GM18909 (cell line): ENCODE results near the gene RCBTB1.

Experiments used
- ATAC-seq: cut with Tn5 transposase; IDR thresholded peaks from one replicate; pipeline ENCODE4 v1.9.1; 2021; ENCODE audit warnings: mild to moderate bottlenecking; ENCODE audit not compliant: unreplicated experiment, poor library complexity

The RCBTB1 gene

DNA sequence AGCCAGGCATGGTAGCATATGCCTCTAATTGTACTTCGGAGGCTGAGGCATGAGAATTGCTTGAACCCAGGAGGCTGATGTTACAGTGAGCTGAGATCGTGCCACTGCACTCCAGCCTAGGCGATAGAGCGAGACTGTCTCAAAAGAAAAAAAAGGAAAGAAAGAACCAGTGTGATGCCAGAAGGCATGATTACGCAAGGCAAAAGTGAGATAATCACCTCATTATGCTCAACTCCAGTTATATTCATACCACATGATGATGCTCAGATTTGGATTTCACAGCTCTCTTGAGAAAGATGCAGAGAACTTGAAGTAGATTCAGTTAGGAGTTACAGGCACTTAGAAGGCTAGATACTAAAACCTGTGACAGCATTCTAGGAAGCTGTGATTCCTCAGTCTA lies 21.8 kb downstream of the RCBTB1 start:
- no peak for ATAC-seq

DNA sequence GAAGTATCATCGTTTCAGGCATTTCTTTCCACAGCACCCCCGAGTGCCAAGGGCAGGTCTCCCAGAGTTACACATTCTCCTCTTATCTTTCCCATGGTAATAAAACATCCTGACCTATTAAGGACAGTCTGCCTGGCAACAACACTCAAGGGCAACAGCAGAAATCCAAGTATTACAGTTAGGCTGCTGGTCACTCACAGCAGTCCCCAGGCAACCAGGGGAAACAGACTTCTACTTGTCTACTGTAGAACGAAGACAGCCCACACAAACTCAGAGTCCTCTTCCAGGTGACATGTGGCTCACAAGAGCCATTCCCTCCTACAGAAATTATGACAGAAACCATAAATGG lies 24.3 kb downstream of the RCBTB1 start:
- no peak for ATAC-seq

DNA sequence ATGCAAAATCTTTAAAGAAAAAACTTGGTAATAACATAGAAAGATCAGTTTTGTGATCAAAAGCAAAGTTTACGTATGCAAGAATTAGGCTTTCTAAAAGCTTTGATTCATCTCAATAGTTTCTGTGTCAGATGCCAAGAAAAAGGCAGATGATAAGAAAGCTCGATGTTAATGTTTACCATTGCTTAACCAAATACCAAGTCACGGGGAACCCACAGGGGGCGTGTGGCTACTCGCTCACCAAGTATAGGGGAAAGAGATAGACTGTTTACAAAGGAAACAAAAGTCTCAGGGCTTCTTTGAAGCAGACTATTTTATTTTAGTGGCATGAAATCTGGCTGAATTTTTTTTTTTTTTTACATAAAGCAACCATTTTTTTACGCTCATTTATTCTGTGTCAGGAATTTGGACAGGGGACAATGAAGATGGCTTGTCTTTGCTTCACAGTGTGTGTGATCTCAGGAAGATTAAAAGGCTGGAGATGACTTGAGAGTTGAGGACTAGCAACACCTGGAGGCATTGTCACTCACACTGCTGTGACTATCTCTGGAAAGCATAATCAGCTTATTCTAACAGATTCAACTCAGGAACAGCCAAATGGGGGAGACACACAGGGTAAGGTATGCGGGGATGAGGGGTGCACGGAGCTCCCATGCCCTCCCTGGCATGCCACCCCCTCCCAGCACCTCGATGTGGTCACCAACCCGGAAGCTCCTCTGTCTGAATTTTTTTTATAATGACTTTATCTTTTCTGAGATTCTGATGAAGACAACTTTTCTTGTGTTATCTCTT lies 24.9 kb downstream of the RCBTB1 start:
- peak; percentile 72 for ATAC-seq

DNA sequence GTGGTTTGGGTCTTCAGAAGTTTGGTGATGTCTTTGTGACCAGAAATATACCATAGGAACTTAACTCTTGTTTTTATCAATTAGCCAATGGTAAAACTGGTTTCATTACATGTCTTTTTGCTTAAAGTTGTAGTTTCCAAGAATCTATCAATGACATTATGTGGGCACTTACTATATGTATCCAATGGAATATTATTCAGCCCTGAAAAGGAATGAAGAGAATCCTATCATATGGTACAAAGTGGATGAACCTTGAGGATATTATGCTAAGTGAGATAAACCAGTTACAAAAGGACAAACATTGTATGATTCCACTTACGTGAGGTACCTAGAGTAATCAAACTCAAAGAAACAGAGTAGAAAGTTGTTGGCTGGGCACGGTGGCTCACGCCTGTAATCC lies 26.4 kb downstream of the RCBTB1 start:
- ATAC-seq = no peak

DNA sequence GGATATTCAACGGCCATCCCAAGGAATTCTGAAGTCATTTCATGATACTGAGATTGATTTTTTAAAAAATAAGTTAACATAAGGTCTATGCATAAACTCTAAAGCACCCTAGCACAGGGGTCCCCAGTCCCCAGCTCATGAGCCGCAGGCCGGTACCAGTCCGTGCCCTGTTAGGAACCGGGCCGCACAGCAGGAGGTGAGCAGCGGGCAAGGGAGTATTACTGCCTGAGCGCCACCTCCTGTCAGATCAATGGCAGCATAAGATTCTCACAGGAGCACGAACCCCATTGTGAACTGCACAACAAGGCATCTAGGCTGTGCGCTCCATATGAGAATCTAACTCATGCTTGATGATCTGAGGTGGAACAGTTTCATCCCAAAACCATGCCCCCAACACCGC lies 31.0 kb downstream of the RCBTB1 start:
- ATAC-seq = no peak

DNA sequence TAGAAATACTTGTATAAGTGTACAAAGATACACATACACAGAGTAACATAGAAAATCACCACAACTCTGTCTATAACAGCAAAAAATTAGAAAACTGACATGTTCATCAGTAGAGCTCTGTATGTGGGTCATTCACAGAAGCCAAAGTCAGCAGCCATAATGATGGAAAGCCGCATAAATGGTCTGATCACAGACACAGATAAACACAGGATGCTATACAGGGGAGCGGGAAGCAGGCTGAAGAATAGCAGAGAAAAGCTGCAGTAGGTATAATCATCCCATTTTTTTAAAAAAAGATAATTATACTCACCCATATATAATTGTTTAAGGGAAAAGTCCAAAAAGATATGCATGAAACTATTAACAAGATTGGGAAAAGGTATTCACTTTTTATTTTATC lies 31.5 kb downstream of the RCBTB1 start:
- ATAC-seq = no peak

DNA sequence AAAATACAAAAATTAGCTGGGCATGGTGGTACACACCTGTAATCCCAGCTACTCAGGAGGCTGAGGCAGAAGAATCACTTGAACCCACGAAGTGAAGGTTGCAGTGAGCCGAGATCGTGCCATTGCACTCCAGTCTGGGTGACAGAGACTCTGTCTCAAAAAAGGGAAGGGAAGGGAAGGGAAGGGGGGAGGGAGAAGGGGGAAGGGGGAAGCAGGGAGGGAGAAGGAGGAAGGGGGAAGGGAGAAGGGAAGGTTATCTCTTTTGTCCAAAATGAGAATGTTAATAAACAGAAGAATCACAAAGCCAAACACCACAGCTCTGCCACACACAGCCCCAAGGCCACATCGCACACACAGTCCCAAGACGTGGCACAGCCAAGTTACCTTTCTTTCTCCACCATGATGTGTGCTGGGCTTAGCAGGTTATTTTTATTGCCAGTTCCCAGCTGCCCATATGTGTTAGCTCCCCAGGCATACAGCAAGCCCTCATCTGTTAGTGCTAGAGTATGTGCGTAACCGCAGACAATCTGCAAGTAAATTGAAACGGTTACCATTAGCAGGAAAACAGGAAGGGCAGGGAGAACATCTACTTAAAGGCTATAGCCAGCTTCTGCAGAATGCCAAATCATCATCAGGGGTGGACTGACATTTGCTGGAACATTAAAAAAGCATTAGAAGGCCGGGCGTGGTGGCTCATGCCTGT lies 34.3 kb downstream of the RCBTB1 start:
- no peak for ATAC-seq

DNA sequence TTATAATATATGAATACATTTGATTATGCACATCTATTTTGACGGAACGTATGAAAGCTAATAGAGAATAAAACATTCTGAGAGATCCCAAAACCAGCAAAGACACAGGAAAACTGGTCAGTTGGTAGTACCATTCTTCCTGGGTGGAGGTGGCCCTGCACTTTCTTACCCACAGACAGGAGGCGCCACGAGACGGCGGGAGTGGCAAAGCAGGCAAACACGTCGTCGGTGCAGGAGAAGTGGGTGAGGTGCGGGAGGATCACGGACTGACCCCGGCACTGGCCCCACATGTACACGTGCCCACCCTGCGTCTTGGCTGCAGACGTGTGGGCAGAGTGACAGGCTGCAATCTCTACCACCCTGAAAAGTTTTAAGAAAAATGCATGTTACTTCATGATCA lies 36.1 kb downstream of the RCBTB1 start:
- ATAC-seq = no peak

DNA sequence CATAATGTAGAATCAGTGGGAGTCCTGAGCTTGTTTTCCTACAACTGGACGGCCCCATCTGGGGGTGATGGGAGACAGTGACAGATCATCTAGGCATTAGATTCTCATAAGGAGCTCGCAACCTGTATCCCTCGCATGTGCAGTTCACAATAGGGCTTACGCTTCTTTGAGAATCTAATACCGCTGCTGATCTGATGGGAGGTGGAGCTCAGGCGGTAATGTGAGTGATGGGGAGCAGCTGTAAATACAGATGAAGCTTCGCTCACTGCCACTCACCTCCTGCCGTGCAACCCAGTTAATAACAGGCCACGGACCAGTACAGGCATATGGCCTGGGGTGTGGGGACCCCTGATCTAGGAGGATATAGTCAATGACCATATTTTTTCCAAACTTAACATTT lies 38.8 kb downstream of the RCBTB1 start:
- no peak for ATAC-seq

DNA sequence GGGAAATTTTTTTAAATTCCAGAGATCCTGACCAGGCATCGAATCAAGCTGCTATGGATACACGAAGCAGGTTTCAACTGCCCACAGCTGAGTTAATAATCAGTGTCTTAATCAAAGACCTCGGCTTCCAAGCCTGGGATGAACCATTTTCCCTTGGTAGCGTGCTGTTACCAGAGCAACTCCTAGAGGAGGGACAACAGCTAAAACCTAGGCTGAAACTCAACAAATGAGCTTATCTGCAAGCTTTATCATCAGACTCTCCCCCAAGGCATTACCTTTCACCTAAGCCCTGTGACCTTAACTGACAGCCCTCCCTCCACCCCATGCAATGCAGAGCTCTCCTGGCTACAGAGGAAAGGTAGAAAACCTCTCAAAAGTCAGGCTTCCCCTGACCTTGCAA lies 39.7 kb downstream of the RCBTB1 start:
- no peak for ATAC-seq

DNA sequence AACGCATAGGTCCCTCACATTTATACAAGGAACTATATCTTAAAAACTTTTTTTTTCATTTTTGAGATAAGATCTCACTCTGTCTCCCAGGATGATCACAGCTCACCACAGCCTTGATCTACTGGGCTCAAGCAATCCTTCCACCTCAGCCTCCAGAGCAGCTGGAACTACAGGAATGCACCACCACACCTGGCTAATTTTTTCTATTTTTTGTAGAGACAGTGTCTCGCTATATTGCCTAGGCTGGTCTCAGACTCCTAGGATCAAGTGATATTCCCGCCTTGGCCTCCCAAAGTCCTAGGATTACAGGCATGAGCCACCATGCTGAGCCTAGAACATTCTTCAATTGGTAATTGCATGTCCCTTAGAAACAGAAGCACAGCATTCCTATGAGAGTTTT lies 41.7 kb downstream of the RCBTB1 start:
- no peak for ATAC-seq

DNA sequence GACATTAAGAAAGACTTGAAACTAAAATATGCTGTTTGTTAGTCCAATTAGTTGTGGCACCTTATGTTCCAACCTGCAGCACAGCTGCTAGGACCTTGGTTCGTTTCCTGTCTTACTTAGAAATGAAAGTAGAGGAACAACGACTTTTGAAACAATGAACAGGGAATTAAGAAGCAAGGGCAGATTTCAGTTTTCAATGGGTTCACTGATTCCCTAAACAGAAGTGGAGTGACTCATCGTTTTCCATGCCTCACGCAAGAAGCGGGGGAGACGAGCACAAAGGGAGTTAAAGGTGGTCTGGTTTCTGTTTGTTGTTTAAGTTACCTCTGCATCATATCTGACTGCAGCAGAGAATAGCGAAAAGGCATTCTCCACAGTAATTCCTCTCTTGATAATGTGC lies 44.8 kb downstream of the RCBTB1 start:
- ATAC-seq = no peak

DNA sequence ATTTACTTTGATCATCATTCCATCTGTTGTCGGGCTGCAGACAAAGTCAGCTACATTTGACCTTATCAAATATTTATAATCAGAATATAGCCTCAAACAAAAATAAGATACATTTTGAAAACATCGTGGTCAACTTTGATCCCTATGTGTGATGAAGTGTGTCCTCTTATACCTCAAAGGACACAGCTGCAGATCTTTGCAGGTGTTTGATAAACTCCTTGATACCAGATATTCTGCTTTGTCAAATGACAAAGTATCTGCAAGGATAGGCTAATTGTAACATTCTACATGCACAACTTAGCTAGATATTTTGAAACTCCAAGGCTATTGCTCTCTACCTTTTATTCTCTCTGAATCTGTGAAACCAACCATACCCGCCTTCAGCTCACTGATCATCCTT lies 45.6 kb downstream of the RCBTB1 start:
- no peak for ATAC-seq

DNA sequence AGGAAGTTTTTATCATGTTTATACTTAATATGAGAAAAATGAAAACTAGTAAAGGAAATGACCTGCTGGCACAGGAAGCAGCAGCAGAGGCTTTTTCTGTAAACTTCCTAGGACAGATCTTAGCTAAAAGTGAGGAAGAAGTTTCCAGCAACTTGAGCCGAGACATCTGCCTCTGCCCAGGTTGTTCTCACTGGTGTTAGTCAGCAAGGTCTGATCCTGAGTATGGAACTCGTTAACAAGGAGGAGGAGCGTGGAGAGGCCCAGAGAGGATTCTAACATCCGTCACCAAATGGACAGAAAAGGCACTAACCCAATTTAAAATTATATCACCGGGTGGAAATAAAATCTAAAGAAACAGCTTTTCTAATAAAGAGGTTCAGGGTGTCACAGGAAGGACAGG lies 46.0 kb downstream of the RCBTB1 start:
- ATAC-seq = no peak

DNA sequence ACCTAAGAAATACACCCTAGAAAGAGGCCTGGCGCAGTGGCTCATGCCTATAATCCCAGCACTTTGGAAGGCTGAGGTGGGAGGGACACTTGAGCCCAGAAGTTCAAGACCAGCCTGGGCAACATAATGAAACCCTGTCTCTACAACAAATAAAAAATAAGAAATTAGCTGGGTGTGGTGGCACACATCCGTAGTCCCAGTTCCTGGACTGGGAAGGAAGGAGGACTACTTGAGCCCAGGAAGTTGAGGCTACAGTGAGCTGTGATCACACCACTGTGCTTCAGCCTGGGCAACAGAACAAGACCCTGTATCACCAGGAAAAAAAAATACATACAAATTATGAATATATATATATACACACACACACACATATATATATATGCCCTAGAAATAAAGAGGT lies 47.0 kb downstream of the RCBTB1 start:
- no peak for ATAC-seq

DNA sequence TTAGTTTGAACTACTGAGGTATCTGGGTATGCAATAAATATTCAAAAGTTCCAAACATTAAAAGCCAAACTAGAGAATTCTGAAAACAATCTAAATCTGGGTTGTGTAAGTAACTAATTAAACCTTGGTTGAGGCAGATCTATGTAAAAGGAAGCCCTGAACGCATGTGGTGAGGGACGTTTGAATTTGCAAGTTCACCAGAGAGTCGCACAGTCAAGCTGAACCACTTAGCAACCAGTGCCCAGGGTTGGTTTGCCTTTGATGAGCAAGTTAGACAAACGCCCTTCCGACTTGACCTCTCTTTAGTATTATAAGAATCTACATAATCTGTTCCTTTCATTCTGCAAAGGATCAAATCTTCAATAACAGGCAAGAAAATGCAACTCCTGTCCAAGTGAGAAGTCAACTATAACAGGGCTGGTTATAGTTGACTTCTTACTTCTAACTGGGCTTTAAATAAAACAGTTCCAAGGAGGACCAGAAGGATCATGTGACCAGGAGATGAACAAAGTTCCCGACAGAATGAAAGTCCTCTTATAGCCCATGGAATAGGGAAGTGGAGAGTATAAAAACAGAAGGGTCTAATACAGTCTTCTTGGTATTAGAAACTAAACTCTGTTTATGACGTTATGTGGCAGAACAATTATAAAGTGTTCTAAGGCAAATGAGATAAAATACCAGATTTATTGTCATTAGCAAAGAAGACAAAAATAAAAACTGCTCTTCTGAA lies 49.0 kb downstream of the RCBTB1 start:
- ATAC-seq = peak; percentile 65

DNA sequence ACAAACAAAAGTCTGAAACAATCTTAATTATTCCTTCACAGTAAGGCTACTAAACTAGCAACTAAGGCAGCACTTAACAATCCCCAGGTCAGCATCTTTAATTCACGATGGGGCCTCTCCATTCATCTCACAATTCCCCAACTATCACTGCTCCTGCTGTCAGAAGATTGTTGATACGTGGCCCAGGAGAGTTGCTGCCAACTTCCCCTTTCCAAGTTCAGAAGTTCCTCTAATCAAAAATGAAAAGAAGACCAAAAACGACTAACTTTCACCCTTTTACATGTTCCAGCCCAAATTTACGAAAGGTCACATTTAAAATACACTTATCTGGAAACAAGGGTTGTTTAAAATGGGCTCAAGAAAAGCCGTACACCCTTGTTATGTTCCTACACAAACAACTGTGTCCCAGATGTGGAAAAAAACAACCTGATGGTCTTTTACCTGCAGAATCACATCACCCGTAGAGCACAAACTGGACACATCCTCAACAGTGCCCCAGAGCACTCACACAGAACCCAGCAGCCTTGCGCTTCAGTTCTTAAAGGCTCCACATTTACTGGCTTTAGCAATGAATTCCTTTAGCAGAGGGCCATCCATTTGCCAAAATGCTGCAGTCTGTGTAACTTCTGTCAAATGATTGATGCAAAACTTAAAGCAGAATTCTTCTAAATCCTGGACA lies 51.6 kb downstream of the RCBTB1 start:
- ATAC-seq = no peak

DNA sequence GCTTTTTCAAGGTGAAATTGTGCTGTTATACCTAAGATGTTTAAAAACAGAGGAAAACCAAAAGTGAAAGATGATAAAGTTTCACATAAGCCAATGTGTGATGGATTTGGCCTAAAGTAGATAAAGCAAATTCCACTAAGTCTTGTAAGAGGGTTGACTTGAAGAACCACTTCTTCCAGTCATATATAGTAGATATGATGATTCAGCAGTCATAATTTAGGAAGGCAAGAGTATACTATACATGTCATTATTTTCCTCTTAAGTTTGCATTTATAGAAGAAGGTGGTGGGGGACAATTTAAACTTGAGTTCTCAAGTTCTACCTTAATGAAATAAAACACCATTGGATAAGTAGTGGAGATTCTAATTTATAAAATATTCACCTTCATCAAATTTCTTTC lies 52.3 kb downstream of the RCBTB1 start:
- no peak for ATAC-seq

DNA sequence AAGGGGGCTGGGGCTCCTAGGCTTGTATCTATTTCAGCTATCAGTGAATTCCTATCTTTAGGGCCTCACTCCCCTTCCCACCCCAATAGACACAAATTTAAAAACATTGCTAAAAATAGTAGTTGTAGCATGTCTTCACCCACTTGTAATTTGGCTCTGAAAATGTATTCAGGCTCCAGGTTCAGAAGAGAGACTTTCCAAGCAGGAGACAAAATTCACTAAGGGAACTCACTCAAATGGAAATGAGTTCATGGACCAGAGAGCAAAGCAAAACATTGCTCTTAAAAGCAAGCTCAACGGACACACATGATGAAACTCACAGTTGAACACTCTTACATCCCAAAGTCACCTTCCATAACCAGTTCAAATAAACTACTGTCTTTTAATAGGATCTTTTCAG lies 52.8 kb downstream of the RCBTB1 start:
- no peak for ATAC-seq

DNA sequence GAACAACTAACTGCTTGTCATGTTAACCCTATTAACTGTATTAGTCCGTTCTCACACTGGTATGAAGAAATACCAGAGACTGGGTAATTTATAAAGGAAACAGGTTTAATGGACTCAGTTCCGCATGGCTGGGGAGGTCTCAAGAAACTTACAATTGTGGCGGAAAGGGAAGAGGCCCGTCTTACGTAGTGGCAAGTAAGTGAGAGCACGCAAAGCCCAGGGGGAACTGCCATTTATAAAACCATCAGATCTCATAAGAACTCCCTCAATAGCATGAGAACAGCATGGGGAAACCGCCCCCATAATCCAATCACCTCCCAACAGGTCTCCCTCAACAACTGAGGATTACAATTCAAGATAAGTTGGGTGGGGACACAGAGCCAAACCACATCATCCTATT lies 54.9 kb downstream of the RCBTB1 start:
- ATAC-seq = peak; percentile 56

DNA sequence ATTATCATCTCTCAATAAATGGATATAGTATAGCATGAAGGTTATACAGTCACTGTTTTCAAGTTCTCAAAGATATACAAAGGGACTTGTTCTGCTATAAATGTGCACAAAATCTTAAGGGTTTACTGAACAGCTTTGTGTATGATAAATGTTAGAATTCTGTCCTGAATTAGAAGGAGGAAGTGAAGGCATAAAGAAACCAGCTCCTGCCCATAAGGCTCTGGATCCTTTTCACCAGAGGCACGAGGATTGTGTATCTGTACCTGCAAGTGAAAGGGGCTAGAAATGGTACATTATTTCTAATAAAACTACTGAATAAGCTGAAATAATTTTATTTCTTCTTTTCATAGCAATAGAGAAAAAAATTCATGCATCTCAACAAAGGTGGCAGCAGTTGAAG lies 57.2 kb downstream of the RCBTB1 start:
- no peak for ATAC-seq
